GM12878 (cell line): ENCODE results near the gene WNK2.

Experiments
- CTCF ChIP-seq, 3 experiments: IDR thresholded peaks in 2 of 3; conservative IDR thresholded peaks in 1 of 3; 2 replicates each; pipeline ENCODE4 v1.5.1; 2011; ENCODE audit warnings: low read depth in 3 of 3, low read length in 3 of 3, mild to moderate bottlenecking in 3 of 3, control low read depth in 2 of 3, moderate library complexity in 2 of 3, inconsistent platforms in 1 of 3, mixed read lengths in 1 of 3; ENCODE audit not compliant: control insufficient read depth in 2 of 3, insufficient read depth in 1 of 3; ENCODE audit errors: extremely low read depth in 1 of 3
- EP300 ChIP-seq, 2 experiments: fragments of 150-350 bp in 1 of 2; IDR thresholded peaks; 2 replicates each; pipeline ENCODE4 v1.6.1; 2011 to 2012; ENCODE audit warnings: low read depth in 2 of 2, low read length in 2 of 2, borderline replicate concordance in 1 of 2, improper control_type of control experiment in 1 of 2, inconsistent platforms in 1 of 2; ENCODE audit not compliant: control insufficient read depth in 1 of 2
- EZH2 ChIP-seq: IDR thresholded peaks from 2 replicates; pipeline ENCODE4 v1.6.1; 2012; ENCODE audit warnings: low read depth, mild to moderate bottlenecking, control low read depth, inconsistent platforms, low read length, borderline replicate concordance; ENCODE audit not compliant: control insufficient read depth
- FOXK2 ChIP-seq: fragments of 450-650 bp; IDR thresholded peaks from 2 replicates; pipeline ENCODE4 v1.6.1; 2017; ENCODE audit warnings: mild to moderate bottlenecking, moderate library complexity
- JUND ChIP-seq: IDR thresholded peaks from 2 replicates; pipeline ENCODE4 v1.6.1; 2012; ENCODE audit warnings: low read depth, mild to moderate bottlenecking, low read length, improper control_type of control experiment, moderate library complexity
- POLR2A ChIP-seq: IDR thresholded peaks from 2 replicates; pipeline ENCODE4 v1.6.1; 2011; ENCODE audit warnings: low read depth, mild to moderate bottlenecking, low read length
- SPI1 ChIP-seq: IDR thresholded peaks from 2 replicates; pipeline ENCODE4 v1.6.1; 2011; ENCODE audit warnings: low read depth, mild to moderate bottlenecking, low read length, moderate library complexity, borderline replicate concordance; ENCODE audit not compliant: insufficient read depth
- SRF ChIP-seq, 2 experiments: IDR thresholded peaks; 2 replicates each; pipeline ENCODE4 v1.6.1; 2011; ENCODE audit warnings: low read depth in 2 of 2, low read length in 2 of 2, mild to moderate bottlenecking in 1 of 2, moderate library complexity in 1 of 2

GRCh38 chr9:93217706-93218105, 33.8 kb downstream of the WNK2 start:
- TF ChIP-seq SRF (IDR thresholded peaks at IDR 0.05; ENCODE audit: low read depth in 2 of 2, low read length in 2 of 2) (no peak), CTCF (IDR thresholded peaks at IDR 0.05 in 2 of 3, conservative IDR thresholded peaks at IDR 0.05 in 1 of 3; ENCODE audit: control insufficient read depth in 2 of 3, extremely low read depth in 1 of 3, insufficient read depth in 1 of 3, low read depth in 3 of 3, low read length in 3 of 3) (no peak), POLR2A (no peak), JUND (no peak), FOXK2 (no peak), EP300 (IDR thresholded peaks at IDR 0.05; ENCODE audit: borderline replicate concordance in 1 of 2, control insufficient read depth in 1 of 2, low read depth in 2 of 2, low read length in 2 of 2) (no peak), SPI1 (no peak), EZH2 (no peak)
